CD4-positive, alpha-beta T cell treated with Interleukin-4 for 4 hours (primary cell): ENCODE results near the gene STON1.
"Not testable (repeated sequence)": the region's sequence is repeated elsewhere in the genome, so short reads cannot be mapped to it uniquely, and the experiment has no call there.

ENCODE experiments used
- DNase-seq: peaks from one replicate; pipeline ENCODE4 v3.0.0-alpha.2; 2020

Gene STON1

GRCh38 chr2:48528431-48528830 lies 1.5 kb upstream of the STON1 start:
- no peak for DNase-seq

GRCh38 chr2:48529194-48529593 lies 760 bp upstream of the STON1 start:
- no peak for DNase-seq

GRCh38 chr2:48529676-48530032 lies 300 bp upstream of the STON1 start:
- no peak for DNase-seq

- no peak for DNase-seq
These were observed 1.2 kb downstream of the STON1 start for GRCh38 chr2:48531141-48531648.

- DNase-seq = no peak
These were observed 2.2 kb downstream of the STON1 start for GRCh38 chr2:48532174-48532573.

- no peak for DNase-seq
These were observed 2.9 kb downstream of the STON1 start for GRCh38 chr2:48532824-48533223.

GRCh38 chr2:48534781-48535180 lies 4.8 kb downstream of the STON1 start:
- no peak for DNase-seq

GRCh38 chr2:48540237-48540935 lies 10.4 kb downstream of the STON1 start:
- no peak for DNase-seq

- DNase-seq = no peak
These were observed 11.9 kb downstream of the STON1 start for GRCh38 chr2:48541666-48542389.

- no peak for DNase-seq
These were observed 13.9 kb downstream of the STON1 start for GRCh38 chr2:48543895-48544294.

GRCh38 chr2:48545244-48545643 lies 15.3 kb downstream of the STON1 start:
- no peak for DNase-seq

- no peak for DNase-seq
These were observed 18.9 kb downstream of the STON1 start for GRCh38 chr2:48548840-48549239.

- no peak for DNase-seq
These were observed 20.0 kb downstream of the STON1 start for GRCh38 chr2:48549972-48550371.

GRCh38 chr2:48551548-48551947 lies 21.6 kb downstream of the STON1 start:
- DNase-seq = no peak

GRCh38 chr2:48555071-48555470 lies 25.1 kb downstream of the STON1 start:
- DNase-seq = not testable (repeated sequence)

GRCh38 chr2:48558456-48558855 lies 28.5 kb downstream of the STON1 start:
- DNase-seq = no peak

- DNase-seq = no peak
These were observed 30.7 kb downstream of the STON1 start for GRCh38 chr2:48560546-48561209.

- DNase-seq = no peak
These were observed 32.3 kb downstream of the STON1 start for GRCh38 chr2:48562281-48562680.

- no peak for DNase-seq
These were observed 36.8 kb downstream of the STON1 start for GRCh38 chr2:48566592-48567310.

GRCh38 chr2:48567671-48568070 lies 37.7 kb downstream of the STON1 start:
- DNase-seq = no peak

GRCh38 chr2:48568547-48568946 lies 38.6 kb downstream of the STON1 start:
- DNase-seq = no peak

GRCh38 chr2:48569433-48569832 lies 39.5 kb downstream of the STON1 start:
- no peak for DNase-seq

- DNase-seq = no peak
These were observed 42.9 kb downstream of the STON1 start for GRCh38 chr2:48572816-48573215.
